ENCODE results near the gene NNAT.

Gene NNAT

GRCh38 chr20:37502654-37503053, 18.4 kb upstream of the NNAT start:
- Histone ChIP-seq H3K27ac (ENCODE audit: low read length) (no peak overlapping the region), H3K36me3 (ENCODE audit: control insufficient read depth in 2 of 2, insufficient read depth in 2 of 2, low read length in 2 of 2) (peaks cover 3 to 6% of the 10 kb centered on the region in 2 donors), H3K4me3 (ENCODE audit: low read length in 2 of 2) (no peak overlapping the region)

GRCh38 chr20:37503256-37503927, 17.7 kb upstream of the NNAT start:
- H3K4me1 ChIP-seq (ENCODE audit: control insufficient read depth, insufficient read depth, low read length), result peaks cover 3% of the 10 kb centered on the region
- no peak overlapping the region for H3K27ac ChIP-seq (ENCODE audit: low read length)
- H3K9ac ChIP-seq (ENCODE audit: low read length in 2 of 2), result no peak overlapping the region
- H3K36me3 ChIP-seq (ENCODE audit: control insufficient read depth in 2 of 2, insufficient read depth in 2 of 2, low read length in 2 of 2), result peaks cover 0 to 2% of the 10 kb centered on the region in 2 donors
- no peaks in the 10 kb centered on the region for H3K27me3 ChIP-seq (ENCODE audit: control insufficient read depth in 1 of 2, insufficient read depth in 2 of 2, low read length in 2 of 2)
- no peaks in the 10 kb centered on the region for H3K9me3 ChIP-seq (ENCODE audit: control insufficient read depth in 2 of 2, low read length in 2 of 2)
- H3K4me3 ChIP-seq (ENCODE audit: low read length in 2 of 2), result no peak overlapping the region

More at GRCh38 chr20:37502654-37503053, 18.4 kb upstream of the NNAT start:
- Histone ChIP-seq H3K9ac (ENCODE audit: low read length in 2 of 2) (no peak overlapping the region), H3K4me1 (ENCODE audit: control insufficient read depth, insufficient read depth, low read length) (peaks cover 3% of the 10 kb centered on the region), H3K27me3 (ENCODE audit: control insufficient read depth in 1 of 2, insufficient read depth in 2 of 2, low read length in 2 of 2) (no peaks in the 10 kb centered on the region), H3K9me3 (ENCODE audit: control insufficient read depth in 2 of 2, low read length in 2 of 2) (no peaks in the 10 kb centered on the region)

GRCh38 chr20:37504404-37505096, 16.5 kb upstream of the NNAT start:
- peaks cover 7 to 9% of the 10 kb centered on the region in 2 donors for H3K36me3 ChIP-seq (ENCODE audit: control insufficient read depth in 2 of 2, insufficient read depth in 2 of 2, low read length in 2 of 2)
- H3K27me3 ChIP-seq (ENCODE audit: control insufficient read depth in 1 of 2, insufficient read depth in 2 of 2, low read length in 2 of 2), result no peaks in the 10 kb centered on the region

GRCh38 chr20:37505263-37506151, 15.5 kb upstream of the NNAT start:
- no peaks in the 10 kb centered on the region for H3K27me3 ChIP-seq (ENCODE audit: control insufficient read depth in 1 of 2, insufficient read depth in 2 of 2, low read length in 2 of 2)
- H3K4me1 ChIP-seq (ENCODE audit: control insufficient read depth, insufficient read depth, low read length), result peaks cover 3% of the 10 kb centered on the region
- no peak overlapping the region for H3K4me3 ChIP-seq (ENCODE audit: low read length in 2 of 2)
- peaks cover 7 to 11% of the 10 kb centered on the region in 2 donors for H3K36me3 ChIP-seq (ENCODE audit: control insufficient read depth in 2 of 2, insufficient read depth in 2 of 2, low read length in 2 of 2)
- H3K27ac ChIP-seq (ENCODE audit: low read length), result no peak overlapping the region
- H3K9ac ChIP-seq (ENCODE audit: low read length in 2 of 2), result no peak overlapping the region
- no peaks in the 10 kb centered on the region for H3K9me3 ChIP-seq (ENCODE audit: control insufficient read depth in 2 of 2, low read length in 2 of 2)

More at GRCh38 chr20:37504404-37505096, 16.5 kb upstream of the NNAT start:
- peaks cover 3% of the 10 kb centered on the region for H3K4me1 ChIP-seq (ENCODE audit: control insufficient read depth, insufficient read depth, low read length)
- no peaks in the 10 kb centered on the region for H3K9me3 ChIP-seq (ENCODE audit: control insufficient read depth in 2 of 2, low read length in 2 of 2)
- no peak overlapping the region for H3K4me3 ChIP-seq (ENCODE audit: low read length in 2 of 2)
- H3K27ac ChIP-seq (ENCODE audit: low read length), result no peak overlapping the region
- no peak overlapping the region for H3K9ac ChIP-seq (ENCODE audit: low read length in 2 of 2)

- H3K9me3 ChIP-seq (ENCODE audit: control insufficient read depth in 2 of 2, low read length in 2 of 2), result no peaks in the 10 kb centered on the region
- H3K27me3 ChIP-seq (ENCODE audit: control insufficient read depth in 1 of 2, insufficient read depth in 2 of 2, low read length in 2 of 2), result no peaks in the 10 kb centered on the region
- H3K4me1 ChIP-seq (ENCODE audit: control insufficient read depth, insufficient read depth, low read length), result peaks cover 3% of the 10 kb centered on the region
- H3K4me3 ChIP-seq (ENCODE audit: low read length in 2 of 2), result no peak overlapping the region
- peaks cover 7 to 17% of the 10 kb centered on the region in 2 donors for H3K36me3 ChIP-seq (ENCODE audit: control insufficient read depth in 2 of 2, insufficient read depth in 2 of 2, low read length in 2 of 2)
- no peak overlapping the region for H3K9ac ChIP-seq (ENCODE audit: low read length in 2 of 2)
- no peak overlapping the region for H3K27ac ChIP-seq (ENCODE audit: low read length)
Observed at GRCh38 chr20:37506152-37506725, 14.8 kb upstream of the NNAT start.

- no peaks in the 10 kb centered on the region for H3K9me3 ChIP-seq (ENCODE audit: control insufficient read depth in 2 of 2, low read length in 2 of 2)
- H3K4me3 ChIP-seq (ENCODE audit: low read length in 2 of 2), result no peak overlapping the region
- H3K4me1 ChIP-seq (ENCODE audit: control insufficient read depth, insufficient read depth, low read length), result peaks cover 10% of the 10 kb centered on the region
- no peak overlapping the region for H3K9ac ChIP-seq (ENCODE audit: low read length in 2 of 2)
- H3K27me3 ChIP-seq (ENCODE audit: control insufficient read depth in 1 of 2, insufficient read depth in 2 of 2, low read length in 2 of 2), result no peaks in the 10 kb centered on the region
- peaks cover 34 to 35% of the 10 kb centered on the region in 2 donors for H3K36me3 ChIP-seq (ENCODE audit: control insufficient read depth in 2 of 2, insufficient read depth in 2 of 2, low read length in 2 of 2)
- no peak overlapping the region for H3K27ac ChIP-seq (ENCODE audit: low read length)
Observed at GRCh38 chr20:37510226-37510625, 10.8 kb upstream of the NNAT start.

- peaks cover 34 to 38% of the 10 kb centered on the region in 2 donors for H3K36me3 ChIP-seq (ENCODE audit: control insufficient read depth in 2 of 2, insufficient read depth in 2 of 2, low read length in 2 of 2)
Observed at GRCh38 chr20:37511610-37512275, 9.3 kb upstream of the NNAT start.

GRCh38 chr20:37513779-37514359, 7.2 kb upstream of the NNAT start:
- Histone ChIP-seq H3K27ac (ENCODE audit: low read length) (no peak overlapping the region), H3K4me1 (ENCODE audit: control insufficient read depth, insufficient read depth, low read length) (peaks cover 39% of the 10 kb centered on the region), H3K9ac (ENCODE audit: low read length in 2 of 2) (no peak overlapping the region), H3K9me3 (ENCODE audit: control insufficient read depth in 2 of 2, low read length in 2 of 2) (no peaks in the 10 kb centered on the region), H3K36me3 (ENCODE audit: control insufficient read depth in 2 of 2, insufficient read depth in 2 of 2, low read length in 2 of 2) (peaks cover 30 to 43% of the 10 kb centered on the region in 2 donors), H3K4me3 (ENCODE audit: low read length in 2 of 2) (no peak overlapping the region), H3K27me3 (ENCODE audit: control insufficient read depth in 1 of 2, insufficient read depth in 2 of 2, low read length in 2 of 2) (no peaks in the 10 kb centered on the region)

More at GRCh38 chr20:37511610-37512275, 9.3 kb upstream of the NNAT start:
- Histone ChIP-seq H3K9me3 (ENCODE audit: control insufficient read depth in 2 of 2, low read length in 2 of 2) (no peaks in the 10 kb centered on the region), H3K27me3 (ENCODE audit: control insufficient read depth in 1 of 2, insufficient read depth in 2 of 2, low read length in 2 of 2) (no peaks in the 10 kb centered on the region), H3K4me3 (ENCODE audit: low read length in 2 of 2) (no peak overlapping the region), H3K9ac (ENCODE audit: low read length in 2 of 2) (no peak overlapping the region), H3K4me1 (ENCODE audit: control insufficient read depth, insufficient read depth, low read length) (peaks cover 22% of the 10 kb centered on the region), H3K27ac (ENCODE audit: low read length) (no peak overlapping the region)

- Histone ChIP-seq H3K27me3 (ENCODE audit: control insufficient read depth in 1 of 2, insufficient read depth in 2 of 2, low read length in 2 of 2) (no peaks in the 10 kb centered on the region), H3K4me3 (ENCODE audit: low read length in 2 of 2) (no peak overlapping the region), H3K27ac (ENCODE audit: low read length) (peak overlapping the region; percentile 96), H3K36me3 (ENCODE audit: control insufficient read depth in 2 of 2, insufficient read depth in 2 of 2, low read length in 2 of 2) (peaks cover 27 to 34% of the 10 kb centered on the region in 2 donors), H3K4me1 (ENCODE audit: control insufficient read depth, insufficient read depth, low read length) (peaks cover 59% of the 10 kb centered on the region), H3K9ac (ENCODE audit: low read length in 2 of 2) (peak overlapping the region in 1 of 2 donors; percentile 13), H3K9me3 (ENCODE audit: control insufficient read depth in 2 of 2, low read length in 2 of 2) (no peaks in the 10 kb centered on the region)
Observed at GRCh38 chr20:37515876-37516275, 5.2 kb upstream of the NNAT start.

Data from stomach smooth muscle (tissue), 2 donors.